ENCODE measurements around the gene CCL11.

Gene CCL11

DNA sequence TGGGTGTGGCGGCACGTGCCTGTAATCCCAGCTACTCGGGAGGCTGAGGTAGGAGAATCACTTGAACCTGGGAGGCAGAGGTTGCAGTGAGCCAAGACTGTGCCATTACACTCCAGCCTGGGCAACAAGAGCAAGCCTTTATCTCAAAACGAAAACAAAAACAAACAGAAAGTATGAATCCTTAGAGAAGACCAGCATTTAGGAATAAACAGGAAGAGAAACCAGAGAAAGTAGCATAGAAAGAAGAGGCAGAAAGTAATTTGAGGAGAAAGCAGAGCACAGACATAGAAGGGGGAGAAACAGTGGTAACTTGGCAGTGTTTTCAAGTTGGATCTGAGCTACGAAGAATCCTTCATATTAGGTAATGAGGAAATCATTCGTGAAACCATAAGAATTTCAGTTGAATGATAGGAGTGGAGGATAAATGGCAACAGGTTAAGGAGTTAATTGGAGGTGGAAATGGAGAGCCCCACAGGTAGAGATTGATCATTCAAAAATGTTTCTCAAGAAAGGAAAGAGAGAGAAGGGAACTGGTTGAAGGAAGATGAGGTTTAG lies 40.1 kb upstream of the CCL11 start:
- Histone ChIP-seq H3K79me2 (ENCODE audit: insufficient read depth, low read length) (no peaks in the 10 kb centered on the region), H3K9ac (ENCODE audit: low read length) (no peak overlapping the region), H3F3A (ENCODE audit: insufficient read depth) (no peaks in the 10 kb centered on the region), H3K4me2 (ENCODE audit: low read depth, low read length, poor library complexity, severe bottlenecking) (no peak overlapping the region), H4K20me1 (ENCODE audit: low read depth, low read length) (no peaks in the 10 kb centered on the region), H2AFZ (ENCODE audit: low read depth, low read length, severe bottlenecking) (no peak overlapping the region), H3K4me3 (ENCODE audit: insufficient read depth, low read length, poor library complexity, severe bottlenecking) (no peak overlapping the region), H3K9me2 (replicated peaks; ENCODE audit: insufficient read depth, low read length) (no peaks in the 10 kb centered on the region), H3K27me3 (ENCODE audit: low read length) (no peaks in the 10 kb centered on the region), H3K27ac (ENCODE audit: low read depth, low read length) (no peak overlapping the region), H3K36me3 (ENCODE audit: low read length) (no peaks in the 10 kb centered on the region), H3K9me3 (ENCODE audit: insufficient read depth, low read length) (no peaks in the 10 kb centered on the region)
- TF ChIP-seq EZH2phosphoT487 (conservative IDR thresholded peaks at IDR 0.05; ENCODE audit: low read length) = no peak
- TF ChIP-seq, protein P1, sequence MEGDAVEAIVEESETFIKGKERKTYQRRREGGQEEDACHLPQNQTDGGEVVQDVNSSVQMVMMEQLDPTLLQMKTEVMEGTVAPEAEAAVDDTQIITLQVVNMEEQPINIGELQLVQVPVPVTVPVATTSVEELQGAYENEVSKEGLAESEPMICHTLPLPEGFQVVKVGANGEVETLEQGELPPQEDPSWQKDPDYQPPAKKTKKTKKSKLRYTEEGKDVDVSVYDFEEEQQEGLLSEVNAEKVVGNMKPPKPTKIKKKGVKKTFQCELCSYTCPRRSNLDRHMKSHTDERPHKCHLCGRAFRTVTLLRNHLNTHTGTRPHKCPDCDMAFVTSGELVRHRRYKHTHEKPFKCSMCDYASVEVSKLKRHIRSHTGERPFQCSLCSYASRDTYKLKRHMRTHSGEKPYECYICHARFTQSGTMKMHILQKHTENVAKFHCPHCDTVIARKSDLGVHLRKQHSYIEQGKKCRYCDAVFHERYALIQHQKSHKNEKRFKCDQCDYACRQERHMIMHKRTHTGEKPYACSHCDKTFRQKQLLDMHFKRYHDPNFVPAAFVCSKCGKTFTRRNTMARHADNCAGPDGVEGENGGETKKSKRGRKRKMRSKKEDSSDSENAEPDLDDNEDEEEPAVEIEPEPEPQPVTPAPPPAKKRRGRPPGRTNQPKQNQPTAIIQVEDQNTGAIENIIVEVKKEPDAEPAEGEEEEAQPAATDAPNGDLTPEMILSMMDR (IDR thresholded peaks at IDR 0.05; ENCODE audit: insufficient read depth, low read length, poor library complexity, severe bottlenecking) = no peak

DNA sequence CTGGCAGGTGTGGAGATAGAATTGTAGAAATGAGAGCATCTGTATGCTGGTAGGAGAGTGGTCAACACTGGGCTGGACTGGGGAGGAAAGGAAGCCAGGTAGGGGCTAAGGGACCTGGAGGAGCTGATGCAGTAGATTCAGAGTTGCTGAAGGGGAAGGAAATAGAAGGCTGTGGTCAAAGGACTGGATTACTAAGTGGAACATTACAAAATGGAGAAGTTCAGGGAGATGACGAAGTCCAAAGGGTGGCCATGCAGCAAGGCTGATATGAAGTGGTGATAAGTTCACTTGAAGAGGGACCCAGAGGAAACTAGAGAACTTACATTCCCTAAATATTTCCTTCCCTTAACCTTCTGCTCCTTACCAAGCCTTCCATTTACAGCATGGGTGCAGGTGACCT lies 39.1 kb upstream of the CCL11 start:
- Histone ChIP-seq H3K36me3 (ENCODE audit: low read length) (no peaks in the 10 kb centered on the region), H3K27ac (ENCODE audit: low read depth, low read length) (no peak overlapping the region), H3K27me3 (ENCODE audit: low read length) (no peaks in the 10 kb centered on the region), H3K9me3 (ENCODE audit: insufficient read depth, low read length) (no peaks in the 10 kb centered on the region), H3K9me2 (replicated peaks; ENCODE audit: insufficient read depth, low read length) (no peaks in the 10 kb centered on the region), H3K9ac (ENCODE audit: low read length) (no peak overlapping the region), H3K4me2 (ENCODE audit: low read depth, low read length, poor library complexity, severe bottlenecking) (no peak overlapping the region), H3F3A (ENCODE audit: insufficient read depth) (no peaks in the 10 kb centered on the region), H3K79me2 (ENCODE audit: insufficient read depth, low read length) (no peaks in the 10 kb centered on the region), H3K4me3 (ENCODE audit: insufficient read depth, low read length, poor library complexity, severe bottlenecking) (no peak overlapping the region), H2AFZ (ENCODE audit: low read depth, low read length, severe bottlenecking) (no peak overlapping the region), H4K20me1 (ENCODE audit: low read depth, low read length) (no peaks in the 10 kb centered on the region)
- TF ChIP-seq, protein P1 (IDR thresholded peaks at IDR 0.05; ENCODE audit: insufficient read depth, low read length, poor library complexity, severe bottlenecking) = no peak
- TF ChIP-seq EZH2phosphoT487 (conservative IDR thresholded peaks at IDR 0.05; ENCODE audit: low read length) = no peak

DNA sequence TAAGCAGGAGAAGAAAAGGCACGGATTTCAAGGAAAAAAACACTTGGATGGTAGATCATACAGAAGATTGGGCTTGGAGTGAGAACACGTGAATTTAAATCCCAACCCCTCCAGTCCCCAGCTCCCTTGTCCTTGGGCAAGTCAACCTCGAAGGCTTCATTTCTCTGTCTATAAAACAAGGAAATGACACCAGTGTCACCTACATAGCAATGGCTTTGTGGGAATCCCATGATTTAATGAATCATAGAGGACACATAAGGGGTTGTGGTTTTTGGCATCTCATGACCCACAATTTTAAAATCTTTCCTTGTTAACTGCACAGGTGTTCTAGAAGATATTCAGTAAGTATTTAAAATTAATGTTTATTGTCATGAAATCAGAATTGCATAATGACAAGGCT lies 38.7 kb upstream of the CCL11 start:
- Histone ChIP-seq H3K9me2 (replicated peaks; ENCODE audit: insufficient read depth, low read length) (no peaks in the 10 kb centered on the region), H3K36me3 (ENCODE audit: low read length) (no peaks in the 10 kb centered on the region), H3K4me2 (ENCODE audit: low read depth, low read length, poor library complexity, severe bottlenecking) (no peak overlapping the region), H4K20me1 (ENCODE audit: low read depth, low read length) (no peaks in the 10 kb centered on the region), H3F3A (ENCODE audit: insufficient read depth) (no peaks in the 10 kb centered on the region), H2AFZ (ENCODE audit: low read depth, low read length, severe bottlenecking) (no peak overlapping the region), H3K9ac (ENCODE audit: low read length) (no peak overlapping the region), H3K27me3 (ENCODE audit: low read length) (no peaks in the 10 kb centered on the region), H3K79me2 (ENCODE audit: insufficient read depth, low read length) (no peaks in the 10 kb centered on the region), H3K9me3 (ENCODE audit: insufficient read depth, low read length) (no peaks in the 10 kb centered on the region), H3K4me3 (ENCODE audit: insufficient read depth, low read length, poor library complexity, severe bottlenecking) (no peak overlapping the region), H3K27ac (ENCODE audit: low read depth, low read length) (no peak overlapping the region)
- TF ChIP-seq, protein P1 (IDR thresholded peaks at IDR 0.05; ENCODE audit: insufficient read depth, low read length, poor library complexity, severe bottlenecking) = no peak
- TF ChIP-seq EZH2phosphoT487 (conservative IDR thresholded peaks at IDR 0.05; ENCODE audit: low read length) = no peak
